Loucy (cell line): ENCODE data around the gene PARVA.

Experiments
- H2AFZ ChIP-seq: fragments of 200-600 bp; sonication (generic); 2 replicates; pipeline ENCODE4 v1.6.0; 2016; ENCODE audit warnings: antibody characterized with exemption, mild to moderate bottlenecking, low read length, moderate library complexity
- H3F3A ChIP-seq: fragments of 200-600 bp; 2 replicates; pipeline ENCODE4 v1.6.0; 2016; ENCODE audit warnings: antibody characterized with exemption, low read depth, mild to moderate bottlenecking
- H3K27me3 ChIP-seq: fragments of 200-600 bp; sonication (generic); 2 replicates; pipeline ENCODE4 v1.6.1; 2014; ENCODE audit warnings: low read length, mild to moderate bottlenecking; ENCODE audit not compliant: insufficient read depth, poor library complexity, severe bottlenecking
- H3K36me3 ChIP-seq: fragments of 200-600 bp; sonication (generic); 2 replicates; pipeline ENCODE4 v1.6.1; 2016; ENCODE audit warnings: low read length; ENCODE audit not compliant: insufficient read depth
- H3K4me1 ChIP-seq: fragments of 200-600 bp; sonication (generic); 2 replicates; pipeline ENCODE4 v1.5.1; 2014; ENCODE audit warnings: low read length, mild to moderate bottlenecking; ENCODE audit not compliant: insufficient read depth, poor library complexity, severe bottlenecking
- H3K4me2 ChIP-seq: fragments of 200-600 bp; sonication (generic); 2 replicates; pipeline ENCODE4 v1.6.0; 2014; ENCODE audit warnings: antibody characterized with exemption, low read length, low read depth, mild to moderate bottlenecking; ENCODE audit not compliant: poor library complexity, severe bottlenecking
- H3K4me3 ChIP-seq: fragments of 200-600 bp; sonication (generic); 2 replicates; pipeline ENCODE4 v1.5.1; 2014; ENCODE audit warnings: low read length, mild to moderate bottlenecking, mixed read lengths; ENCODE audit not compliant: poor library complexity, severe bottlenecking
- H3K79me2 ChIP-seq: fragments of 200-600 bp; sonication (generic); 2 replicates; pipeline ENCODE4 v1.6.1; 2014; ENCODE audit warnings: low read length; ENCODE audit not compliant: insufficient read depth
- H3K9ac ChIP-seq: fragments of 200-600 bp; sonication (generic); 2 replicates; pipeline ENCODE4 v1.6.0; 2014; ENCODE audit warnings: mild to moderate bottlenecking, low read depth, low read length, moderate library complexity; ENCODE audit not compliant: poor library complexity, severe bottlenecking
- H3K9me2 ChIP-seq: fragments of 200-600 bp; sonication (generic); replicated peaks from 2 replicates; pipeline ENCODE4 v1.6.1; 2016; ENCODE audit warnings: low read depth, low read length, mixed read lengths
- H3K9me3 ChIP-seq: fragments of 200-600 bp; sonication (generic); 2 replicates; pipeline ENCODE4 v1.6.1; 2014; ENCODE audit warnings: mild to moderate bottlenecking, antibody characterized with exemption, low read length, low read depth; ENCODE audit not compliant: insufficient read depth
- H4K20me1 ChIP-seq: fragments of 200-600 bp; sonication (generic); 2 replicates; pipeline ENCODE4 v1.6.0; 2014; ENCODE audit warnings: antibody characterized with exemption, low read length, mild to moderate bottlenecking; ENCODE audit not compliant: insufficient read depth, poor library complexity, severe bottlenecking
- CTCF ChIP-seq: fragments of 200-600 bp; sonication (generic); conservative IDR thresholded peaks from 2 replicates; pipeline ENCODE4 v1.5.1; 2014; ENCODE audit warnings: mild to moderate bottlenecking, antibody characterized with exemption, low read length
- EZH2phosphoT487 ChIP-seq: fragments of 200-600 bp; IDR thresholded peaks from 2 replicates; pipeline ENCODE4 v1.6.1; 2018; ENCODE audit warnings: antibody characterized with exemption, mild to moderate bottlenecking, moderate library complexity, borderline replicate concordance

Gene PARVA

GRCh38 chr11:12552692-12553091 lies 175.3 kb downstream of the PARVA start:
- no peaks in the 10 kb centered on the region for H4K20me1 ChIP-seq
- H3K4me3 ChIP-seq: no peak overlapping the region
- no peak overlapping the region for H2AFZ ChIP-seq
- no peaks in the 10 kb centered on the region for H3K9me2 ChIP-seq
- H3K4me1 ChIP-seq: no peaks in the 10 kb centered on the region
- no peak for TF ChIP-seq CTCF
- TF ChIP-seq EZH2phosphoT487: no peak
- H3K9ac ChIP-seq: no peak overlapping the region
- no peak overlapping the region for H3K4me2 ChIP-seq
- H3K27me3 ChIP-seq: peaks cover 3% of the 10 kb centered on the region
- H3K79me2 ChIP-seq: no peaks in the 10 kb centered on the region
- H3F3A ChIP-seq: no peaks in the 10 kb centered on the region
- H3K9me3 ChIP-seq: peaks cover 3% of the 10 kb centered on the region; the same call in 1 of the 2 replicates
- H3K36me3 ChIP-seq: no peaks in the 10 kb centered on the region

- H3K9me3 ChIP-seq: peaks cover 3% of the 10 kb centered on the region; the same call in 1 of the 2 replicates
- TF ChIP-seq EZH2phosphoT487: no peak
- no peak for TF ChIP-seq CTCF
- no peak overlapping the region for H2AFZ ChIP-seq
- no peaks in the 10 kb centered on the region for H3K36me3 ChIP-seq
- H3K4me2 ChIP-seq: no peak overlapping the region
- H4K20me1 ChIP-seq: no peaks in the 10 kb centered on the region
- peaks cover 3% of the 10 kb centered on the region for H3K27me3 ChIP-seq
- no peak overlapping the region for H3K4me3 ChIP-seq
- no peaks in the 10 kb centered on the region for H3K4me1 ChIP-seq
- H3K79me2 ChIP-seq: no peaks in the 10 kb centered on the region
- no peaks in the 10 kb centered on the region for H3K9me2 ChIP-seq
- H3K9ac ChIP-seq: no peak overlapping the region
- H3F3A ChIP-seq: no peaks in the 10 kb centered on the region
Measured at GRCh38 chr11:12554122-12554521, 176.8 kb downstream of the PARVA start.

- Histone ChIP-seq H3K9me2 (no peaks in the 10 kb centered on the region), H3K27me3 (peaks cover 3% of the 10 kb centered on the region), H3K4me3 (no peak overlapping the region), H3K79me2 (no peaks in the 10 kb centered on the region), H3K4me1 (no peaks in the 10 kb centered on the region), H3K9me3 (peaks cover 3% of the 10 kb centered on the region; the same call in 1 of the 2 replicates), H3K4me2 (no peak overlapping the region), H4K20me1 (no peaks in the 10 kb centered on the region), H3K9ac (no peak overlapping the region), H3F3A (no peaks in the 10 kb centered on the region), H2AFZ (no peak overlapping the region), H3K36me3 (no peaks in the 10 kb centered on the region)
- TF ChIP-seq EZH2phosphoT487: no peak
- no peak for TF ChIP-seq CTCF
Measured at GRCh38 chr11:12556155-12556554, 178.8 kb downstream of the PARVA start.
